ENCODE results near the gene HOXB4.

GRCh38 chr17:48616717-48617470, 38.7 kb upstream of the HOXB4 start:
- no peak for TF ChIP-seq CREB1 (CRISPR knock-in tag; IDR thresholded peaks at IDR 0.05)
- TF ChIP-seq ZBTB21 (CRISPR knock-in tag; IDR thresholded peaks at IDR 0.05; ENCODE audit: borderline replicate concordance): no peak
- no peak for TF ChIP-seq AFF4 (CRISPR knock-in tag; IDR thresholded peaks at IDR 0.05; ENCODE audit: borderline replicate concordance)
- TF ChIP-seq CTCF (IDR thresholded peaks at IDR 0.05): no peak
- no peak for TF ChIP-seq ATF2 (CRISPR knock-in tag; IDR thresholded peaks at IDR 0.05; ENCODE audit: borderline replicate concordance, low read depth)
